ENCODE data around the gene OGFOD3.

Gene OGFOD3

DNA sequence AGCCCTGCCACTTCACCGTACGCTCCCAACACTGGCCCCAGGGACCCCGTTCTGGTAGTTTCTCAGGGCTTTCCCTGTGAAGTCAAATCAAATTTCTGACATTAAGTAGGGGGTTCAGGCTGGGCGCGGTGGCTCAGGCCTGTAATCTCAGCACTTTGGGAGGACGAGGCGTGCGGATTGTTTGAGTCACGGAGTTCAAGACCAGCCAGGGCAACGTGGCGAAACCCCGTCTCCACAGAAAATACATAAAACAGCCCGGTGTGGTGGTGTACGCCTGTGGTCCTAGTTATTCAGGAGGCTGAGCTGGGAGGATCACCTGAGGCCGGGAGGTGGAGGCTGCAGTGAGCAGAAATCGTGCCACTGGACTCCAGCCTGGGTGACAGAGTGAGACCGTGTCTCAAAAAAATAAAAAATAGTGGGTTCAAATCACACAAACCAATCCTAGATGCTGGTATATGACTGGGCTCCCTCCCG is 31.5 kb upstream of the OGFOD3 start:
- Histone ChIP-seq H3K4me1 (ENCODE audit: control insufficient read depth, low read depth, low read length) (no peaks in the 10 kb centered on the region), H4K8ac (ENCODE audit: low read depth, low read length) (no peak overlapping the region), H3K4ac (ENCODE audit: low read depth, low read length) (no peak overlapping the region), H2AK5ac (ENCODE audit: low read length) (no peak overlapping the region), H2BK15ac (replicated peaks; ENCODE audit: low read depth) (no peak overlapping the region), H3K27me3 (ENCODE audit: insufficient read depth, low read length, poor library complexity) (no peaks in the 10 kb centered on the region), H3K36me3 (ENCODE audit: control insufficient read depth, insufficient read depth, low read length) (no peaks in the 10 kb centered on the region), H4K5ac (ENCODE audit: low read length) (no peak overlapping the region), H2BK5ac (ENCODE audit: low read length) (no peak overlapping the region), H3K79me1 (ENCODE audit: low read length) (no peaks in the 10 kb centered on the region), H3K4me2 (ENCODE audit: low read length) (peak overlapping the region; percentile 83), H3K9ac (ENCODE audit: low read length) (peak overlapping the region; percentile 94), H3K56ac (ENCODE audit: low read length) (peak overlapping the region; percentile 99), H3K79me2 (ENCODE audit: control insufficient read depth, insufficient read depth, low read length) (no peaks in the 10 kb centered on the region), H3K23ac (ENCODE audit: low read length) (peak overlapping the region; percentile 45), H2BK120ac (ENCODE audit: low read depth, low read length) (no peak overlapping the region), H3K18ac (ENCODE audit: low read length) (no peak overlapping the region), H3K4me3 (ENCODE audit: low read length) (peak overlapping the region; percentile 90), H3K27ac (ENCODE audit: low read depth, low read length) (no peak overlapping the region)
- WGBS (ENCODE audit: extremely low coverage, insufficient coverage, low lambda C conversion rate): no CpG with 5 or more reads among the region's 18 CpGs
- no peak for DNase-seq

DNA sequence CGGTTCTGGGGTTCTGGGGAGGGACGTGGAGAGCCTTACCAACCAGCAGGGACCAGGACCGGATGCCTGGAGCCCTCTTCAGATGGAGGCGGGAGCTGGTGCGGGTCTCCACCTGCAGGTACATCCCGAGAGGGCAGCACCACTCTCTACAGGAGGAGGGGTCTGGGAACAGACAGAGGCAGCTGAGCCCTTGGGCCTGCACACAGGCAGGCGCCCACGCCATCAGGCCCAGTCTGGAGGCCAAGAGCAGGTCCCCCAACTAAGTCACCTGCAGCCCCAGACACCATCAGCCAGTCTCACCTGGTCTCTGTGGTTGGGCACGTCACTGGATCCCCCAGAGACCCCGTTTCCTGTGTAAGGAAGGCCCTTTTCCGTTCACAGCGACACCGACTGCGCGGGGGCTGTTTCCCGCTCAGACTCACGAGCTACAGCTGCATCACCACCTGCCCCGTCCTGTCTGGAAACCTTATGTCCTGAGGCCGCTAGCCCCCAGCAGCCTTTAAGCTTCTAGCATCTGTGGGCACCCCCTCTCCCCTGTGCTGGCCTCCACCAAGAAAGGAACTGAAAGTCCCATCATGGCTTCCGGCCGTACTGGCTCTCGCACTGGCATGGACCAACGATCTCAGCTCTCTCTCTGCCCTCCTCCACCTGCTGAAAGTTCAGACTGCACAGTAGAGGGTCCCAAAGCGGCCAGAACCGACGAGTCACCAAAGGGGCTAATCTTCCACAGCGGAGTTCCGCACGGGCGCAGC is 30.9 kb upstream of the OGFOD3 start:
- Histone ChIP-seq H3K4me1 (ENCODE audit: control insufficient read depth, low read depth, low read length) (no peaks in the 10 kb centered on the region), H3K79me2 (ENCODE audit: control insufficient read depth, insufficient read depth, low read length) (no peaks in the 10 kb centered on the region), H2AK5ac (ENCODE audit: low read length) (no peak overlapping the region), H3K23ac (ENCODE audit: low read length) (no peak overlapping the region), H3K79me1 (ENCODE audit: low read length) (no peaks in the 10 kb centered on the region), H3K27ac (ENCODE audit: low read depth, low read length) (no peak overlapping the region), H3K4me3 (ENCODE audit: low read length) (no peak overlapping the region), H3K4ac (ENCODE audit: low read depth, low read length) (no peak overlapping the region), H3K56ac (ENCODE audit: low read length) (peak overlapping the region; percentile 99), H3K36me3 (ENCODE audit: control insufficient read depth, insufficient read depth, low read length) (no peaks in the 10 kb centered on the region), H3K9ac (ENCODE audit: low read length) (peak overlapping the region; percentile 20), H2BK120ac (ENCODE audit: low read depth, low read length) (no peak overlapping the region), H3K27me3 (ENCODE audit: insufficient read depth, low read length, poor library complexity) (no peaks in the 10 kb centered on the region), H4K5ac (ENCODE audit: low read length) (no peak overlapping the region), H3K4me2 (ENCODE audit: low read length) (no peak overlapping the region), H2BK5ac (ENCODE audit: low read length) (no peak overlapping the region), H3K18ac (ENCODE audit: low read length) (no peak overlapping the region), H2BK15ac (replicated peaks; ENCODE audit: low read depth) (no peak overlapping the region), H4K8ac (ENCODE audit: low read depth, low read length) (no peak overlapping the region)
- peak; percentile 31 for DNase-seq
- no CpG with 5 or more reads among the region's 30 CpGs for WGBS (ENCODE audit: extremely low coverage, insufficient coverage, low lambda C conversion rate)

DNA sequence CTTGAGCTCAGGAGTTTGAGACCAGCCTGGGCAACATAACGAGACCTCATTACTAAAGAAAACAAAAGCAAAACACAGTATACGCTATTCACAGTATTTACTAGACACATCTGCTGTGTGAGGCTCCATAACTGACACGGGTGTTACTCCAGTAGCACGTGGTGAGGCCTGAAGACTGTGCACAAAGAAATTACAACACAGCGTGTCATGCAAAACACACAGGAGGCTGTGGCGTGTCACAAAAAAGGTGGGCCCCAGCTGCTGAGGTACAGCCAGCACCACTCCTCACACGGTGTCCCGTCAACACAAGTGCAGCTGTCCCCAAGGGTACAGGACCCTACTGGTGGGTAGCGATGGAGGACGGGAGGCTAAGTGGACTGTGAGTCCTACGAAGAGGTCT is 29.5 kb upstream of the OGFOD3 start:
- no CpG with 5 or more reads among the region's 11 CpGs for WGBS (ENCODE audit: extremely low coverage, insufficient coverage, low lambda C conversion rate)
- no peaks in the 10 kb centered on the region for H3K36me3 ChIP-seq (ENCODE audit: control insufficient read depth, insufficient read depth, low read length)

DNA sequence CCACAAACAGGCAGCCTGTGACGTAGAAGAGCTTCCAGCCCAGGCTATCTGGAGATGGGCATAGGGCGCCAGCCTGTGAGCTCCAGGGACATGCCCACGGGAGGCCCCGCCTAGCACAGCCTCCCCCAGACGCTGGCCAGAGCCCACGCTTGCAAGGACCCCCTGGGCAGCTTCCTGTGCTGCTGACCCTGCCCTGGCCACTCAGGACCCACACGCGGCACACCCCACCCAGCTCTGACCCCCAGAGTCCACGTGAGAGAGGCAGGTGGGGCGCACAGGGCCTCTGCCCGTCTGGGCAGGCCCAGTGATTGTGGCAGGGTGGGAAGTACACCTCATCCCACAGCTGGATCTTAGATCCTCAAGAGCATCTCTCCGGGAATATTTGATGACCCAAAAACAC is 28.3 kb upstream of the OGFOD3 start:
- Histone ChIP-seq H3K56ac (ENCODE audit: low read length) (no peak overlapping the region), H3K18ac (ENCODE audit: low read length) (no peak overlapping the region), H3K4ac (ENCODE audit: low read depth, low read length) (no peak overlapping the region), H2BK5ac (ENCODE audit: low read length) (no peak overlapping the region), H3K4me1 (ENCODE audit: control insufficient read depth, low read depth, low read length) (no peaks in the 10 kb centered on the region), H2BK15ac (replicated peaks; ENCODE audit: low read depth) (no peak overlapping the region), H3K4me3 (ENCODE audit: low read length) (no peak overlapping the region), H2AK5ac (ENCODE audit: low read length) (no peak overlapping the region), H3K23ac (ENCODE audit: low read length) (no peak overlapping the region), H4K8ac (ENCODE audit: low read depth, low read length) (no peak overlapping the region), H3K79me1 (ENCODE audit: low read length) (no peaks in the 10 kb centered on the region), H3K27ac (ENCODE audit: low read depth, low read length) (no peak overlapping the region), H3K36me3 (ENCODE audit: control insufficient read depth, insufficient read depth, low read length) (no peaks in the 10 kb centered on the region), H2BK120ac (ENCODE audit: low read depth, low read length) (no peak overlapping the region), H3K9ac (ENCODE audit: low read length) (no peak overlapping the region), H4K5ac (ENCODE audit: low read length) (no peak overlapping the region), H3K27me3 (ENCODE audit: insufficient read depth, low read length, poor library complexity) (no peaks in the 10 kb centered on the region), H3K4me2 (ENCODE audit: low read length) (no peak overlapping the region), H3K79me2 (ENCODE audit: control insufficient read depth, insufficient read depth, low read length) (no peaks in the 10 kb centered on the region)
- no peak for DNase-seq
- no CpG with 5 or more reads among the region's 12 CpGs for WGBS (ENCODE audit: extremely low coverage, insufficient coverage, low lambda C conversion rate)

More for the DNA sequence above, 29.5 kb upstream of the OGFOD3 start:
- Histone ChIP-seq H3K27me3 (ENCODE audit: insufficient read depth, low read length, poor library complexity) (no peaks in the 10 kb centered on the region), H3K27ac (ENCODE audit: low read depth, low read length) (no peak overlapping the region), H4K8ac (ENCODE audit: low read depth, low read length) (no peak overlapping the region), H3K56ac (ENCODE audit: low read length) (no peak overlapping the region), H3K4ac (ENCODE audit: low read depth, low read length) (no peak overlapping the region), H3K9ac (ENCODE audit: low read length) (no peak overlapping the region), H4K5ac (ENCODE audit: low read length) (no peak overlapping the region), H2BK15ac (replicated peaks; ENCODE audit: low read depth) (no peak overlapping the region), H3K4me3 (ENCODE audit: low read length) (no peak overlapping the region), H3K4me2 (ENCODE audit: low read length) (no peak overlapping the region), H3K79me1 (ENCODE audit: low read length) (no peaks in the 10 kb centered on the region), H2BK5ac (ENCODE audit: low read length) (no peak overlapping the region), H2BK120ac (ENCODE audit: low read depth, low read length) (no peak overlapping the region), H2AK5ac (ENCODE audit: low read length) (no peak overlapping the region), H3K4me1 (ENCODE audit: control insufficient read depth, low read depth, low read length) (no peaks in the 10 kb centered on the region), H3K79me2 (ENCODE audit: control insufficient read depth, insufficient read depth, low read length) (no peaks in the 10 kb centered on the region), H3K23ac (ENCODE audit: low read length) (no peak overlapping the region), H3K18ac (ENCODE audit: low read length) (no peak overlapping the region)
- no peak for DNase-seq

DNA sequence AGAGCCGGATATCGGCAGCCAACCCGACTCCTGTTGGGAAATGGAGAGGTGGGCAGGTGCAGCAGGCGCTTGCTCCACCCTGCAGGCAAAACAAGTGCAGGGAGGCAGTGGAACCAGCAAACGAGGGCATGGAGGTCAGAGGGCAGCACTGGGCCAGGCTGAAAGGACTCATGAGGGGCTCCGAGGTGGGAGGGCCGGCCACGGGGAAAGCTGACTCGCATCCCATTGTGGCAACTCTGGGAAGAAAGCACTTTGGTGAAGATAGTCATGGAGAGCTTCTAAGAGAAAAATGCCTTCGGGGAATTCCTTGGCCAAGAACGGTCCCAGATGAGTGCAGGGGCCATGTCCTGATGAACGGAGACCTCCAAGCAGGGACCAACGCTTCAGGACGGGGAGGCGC is 27.7 kb upstream of the OGFOD3 start:
- DNase-seq: no peak

DNA sequence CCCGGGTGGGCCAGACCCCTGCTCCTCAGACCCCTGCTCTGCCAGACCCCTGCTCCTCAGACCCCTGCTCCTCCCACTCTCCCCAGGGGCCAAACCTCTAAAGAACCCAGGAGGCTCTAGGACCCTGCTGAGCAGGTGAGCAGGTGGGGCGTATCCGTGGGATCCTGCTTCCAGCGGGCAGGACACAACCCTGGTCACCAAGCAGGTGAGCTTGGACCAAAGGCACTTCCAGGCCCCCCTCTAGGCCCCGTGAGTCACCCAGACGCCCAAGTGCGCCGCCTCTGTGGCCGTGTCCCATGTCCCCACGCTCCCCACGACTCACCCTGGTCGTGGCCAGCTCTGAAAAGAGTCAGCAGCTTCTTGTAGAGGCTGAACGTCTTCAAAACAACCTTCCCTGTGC is 27.2 kb upstream of the OGFOD3 start:
- Histone ChIP-seq H2AK5ac (ENCODE audit: low read length) (no peak overlapping the region), H3K4me2 (ENCODE audit: low read length) (no peak overlapping the region), H2BK15ac (replicated peaks; ENCODE audit: low read depth) (no peak overlapping the region), H3K18ac (ENCODE audit: low read length) (no peak overlapping the region), H2BK5ac (ENCODE audit: low read length) (no peak overlapping the region), H3K9ac (ENCODE audit: low read length) (no peak overlapping the region), H3K23ac (ENCODE audit: low read length) (no peak overlapping the region), H4K5ac (ENCODE audit: low read length) (no peak overlapping the region), H3K79me2 (ENCODE audit: control insufficient read depth, insufficient read depth, low read length) (no peaks in the 10 kb centered on the region), H3K4me3 (ENCODE audit: low read length) (no peak overlapping the region), H3K27me3 (ENCODE audit: insufficient read depth, low read length, poor library complexity) (no peaks in the 10 kb centered on the region), H3K36me3 (ENCODE audit: control insufficient read depth, insufficient read depth, low read length) (no peaks in the 10 kb centered on the region), H2BK120ac (ENCODE audit: low read depth, low read length) (no peak overlapping the region), H3K4me1 (ENCODE audit: control insufficient read depth, low read depth, low read length) (no peaks in the 10 kb centered on the region), H3K27ac (ENCODE audit: low read depth, low read length) (no peak overlapping the region), H4K8ac (ENCODE audit: low read depth, low read length) (no peak overlapping the region), H3K79me1 (ENCODE audit: low read length) (no peaks in the 10 kb centered on the region), H3K4ac (ENCODE audit: low read depth, low read length) (no peak overlapping the region), H3K56ac (ENCODE audit: low read length) (no peak overlapping the region)
- WGBS (ENCODE audit: extremely low coverage, insufficient coverage, low lambda C conversion rate): no CpG with 5 or more reads among the region's 13 CpGs
- no peak for DNase-seq

More for the DNA sequence above, 27.7 kb upstream of the OGFOD3 start:
- H3K4ac ChIP-seq (ENCODE audit: low read depth, low read length): no peak overlapping the region
- H4K8ac ChIP-seq (ENCODE audit: low read depth, low read length): no peak overlapping the region
- H2BK5ac ChIP-seq (ENCODE audit: low read length): no peak overlapping the region
- no peak overlapping the region for H3K4me3 ChIP-seq (ENCODE audit: low read length)
- no peak overlapping the region for H3K23ac ChIP-seq (ENCODE audit: low read length)
- no peaks in the 10 kb centered on the region for H3K36me3 ChIP-seq (ENCODE audit: control insufficient read depth, insufficient read depth, low read length)
- H3K56ac ChIP-seq (ENCODE audit: low read length): no peak overlapping the region
- H2BK15ac ChIP-seq (replicated peaks; ENCODE audit: low read depth): no peak overlapping the region
- H3K4me1 ChIP-seq (ENCODE audit: control insufficient read depth, low read depth, low read length): no peaks in the 10 kb centered on the region
- no peak overlapping the region for H3K9ac ChIP-seq (ENCODE audit: low read length)
- WGBS (ENCODE audit: extremely low coverage, insufficient coverage, low lambda C conversion rate): no CpG with 5 or more reads among the region's 15 CpGs
- no peaks in the 10 kb centered on the region for H3K79me1 ChIP-seq (ENCODE audit: low read length)
- no peak overlapping the region for H2BK120ac ChIP-seq (ENCODE audit: low read depth, low read length)
- no peaks in the 10 kb centered on the region for H3K79me2 ChIP-seq (ENCODE audit: control insufficient read depth, insufficient read depth, low read length)
- no peak overlapping the region for H3K18ac ChIP-seq (ENCODE audit: low read length)
- no peak overlapping the region for H3K27ac ChIP-seq (ENCODE audit: low read depth, low read length)
- H2AK5ac ChIP-seq (ENCODE audit: low read length): no peak overlapping the region
- no peaks in the 10 kb centered on the region for H3K27me3 ChIP-seq (ENCODE audit: insufficient read depth, low read length, poor library complexity)
- H4K5ac ChIP-seq (ENCODE audit: low read length): no peak overlapping the region
- H3K4me2 ChIP-seq (ENCODE audit: low read length): no peak overlapping the region
